ENCODE measurements around the gene SMURF2. TPM values are rescaled to one million over a fixed set of nuclear protein-coding genes. Genes with fewer than 3 reads are reported as not detected.
"Not testable (repeated sequence)": the region's sequence is repeated elsewhere in the genome, so short reads cannot be mapped to it uniquely, and the experiment has no call there.

Gene SMURF2
- total and polyA plus RNA-seq, 2 experiments from 2014 or later = 17.1 to 31.3 TPM

DNA sequence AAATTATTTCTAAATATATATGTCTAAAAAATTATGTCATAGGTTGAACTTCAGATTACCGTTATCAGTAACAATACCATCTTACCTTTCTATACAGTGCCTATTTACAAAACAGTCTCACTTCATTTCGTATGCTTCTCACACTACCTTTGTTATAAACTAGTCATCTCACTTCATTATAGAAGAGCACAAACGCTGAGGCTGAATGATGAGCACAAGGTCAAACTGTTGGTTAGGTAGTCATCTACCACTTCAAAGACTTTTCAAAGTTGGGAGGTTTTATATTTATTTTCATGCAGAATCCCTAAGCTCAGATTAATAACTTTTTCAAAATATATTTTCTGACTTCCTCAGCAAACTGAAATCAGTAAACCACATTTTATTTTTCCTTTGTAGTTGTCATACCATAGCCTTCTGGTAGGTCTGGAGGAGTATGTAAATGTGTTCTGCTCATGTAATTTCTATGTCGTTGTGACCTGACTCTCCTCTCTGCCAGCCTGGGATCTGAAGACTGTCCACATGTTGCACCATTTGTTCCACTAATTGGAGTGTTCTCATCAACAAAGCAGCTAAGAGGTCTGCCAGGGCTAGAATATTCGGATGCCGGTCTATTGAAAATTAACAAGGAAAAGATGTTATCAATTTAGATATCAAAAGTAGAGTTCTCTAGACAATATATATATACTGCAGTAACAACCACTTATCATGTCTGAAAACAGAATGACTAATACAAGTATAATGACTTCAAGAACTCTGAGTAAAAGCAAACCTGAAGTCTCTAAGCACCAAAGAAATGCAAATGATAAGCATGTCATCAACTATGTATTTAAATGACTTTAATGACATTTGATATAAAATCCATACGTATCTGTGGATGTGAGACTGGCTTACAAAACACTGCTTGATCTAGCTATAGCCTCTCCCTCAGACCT, 81.5 kb downstream of the SMURF2 start:
- no peaks in the 10 kb centered on the region for H4K20me1 ChIP-seq (ENCODE audit: insufficient read depth, poor library complexity, severe bottlenecking)
- no peak overlapping the region for H2AFZ ChIP-seq
- no peak for TF ChIP-seq EZH2phosphoT487 (IDR thresholded peaks at IDR 0.05; ENCODE audit: low read depth, severe bottlenecking, unreplicated experiment)
- TF ChIP-seq, protein P1, sequence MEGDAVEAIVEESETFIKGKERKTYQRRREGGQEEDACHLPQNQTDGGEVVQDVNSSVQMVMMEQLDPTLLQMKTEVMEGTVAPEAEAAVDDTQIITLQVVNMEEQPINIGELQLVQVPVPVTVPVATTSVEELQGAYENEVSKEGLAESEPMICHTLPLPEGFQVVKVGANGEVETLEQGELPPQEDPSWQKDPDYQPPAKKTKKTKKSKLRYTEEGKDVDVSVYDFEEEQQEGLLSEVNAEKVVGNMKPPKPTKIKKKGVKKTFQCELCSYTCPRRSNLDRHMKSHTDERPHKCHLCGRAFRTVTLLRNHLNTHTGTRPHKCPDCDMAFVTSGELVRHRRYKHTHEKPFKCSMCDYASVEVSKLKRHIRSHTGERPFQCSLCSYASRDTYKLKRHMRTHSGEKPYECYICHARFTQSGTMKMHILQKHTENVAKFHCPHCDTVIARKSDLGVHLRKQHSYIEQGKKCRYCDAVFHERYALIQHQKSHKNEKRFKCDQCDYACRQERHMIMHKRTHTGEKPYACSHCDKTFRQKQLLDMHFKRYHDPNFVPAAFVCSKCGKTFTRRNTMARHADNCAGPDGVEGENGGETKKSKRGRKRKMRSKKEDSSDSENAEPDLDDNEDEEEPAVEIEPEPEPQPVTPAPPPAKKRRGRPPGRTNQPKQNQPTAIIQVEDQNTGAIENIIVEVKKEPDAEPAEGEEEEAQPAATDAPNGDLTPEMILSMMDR (IDR thresholded peaks at IDR 0.05; ENCODE audit: poor library complexity) = no peak
- no peak for TF ChIP-seq EZH2 (IDR thresholded peaks at IDR 0.05; ENCODE audit: borderline replicate concordance)
- H3K9me2 ChIP-seq (replicated peaks; ENCODE audit: insufficient read depth) = no peaks in the 10 kb centered on the region
- no peaks in the 10 kb centered on the region for H3K4me1 ChIP-seq (ENCODE audit: insufficient read depth)
- no peak overlapping the region for H3K27ac ChIP-seq
- DNase-seq (ENCODE audit: low spot score) = no peak
- 93% methylated on average over 7 of the region's 7 CpGs for WGBS (ENCODE audit: low lambda C conversion rate, missing lambda C conversion rate)
- no peaks in the 10 kb centered on the region for H3K27me3 ChIP-seq
- H3K79me2 ChIP-seq = no peaks in the 10 kb centered on the region
- no peaks in the 10 kb centered on the region for H3K36me3 ChIP-seq (replicated peaks; ENCODE audit: insufficient read depth, low read depth)
- H3K4me3 ChIP-seq = no peak overlapping the region
- no peak overlapping the region for H3K4me2 ChIP-seq
- no peaks in the 10 kb centered on the region for H3K9me3 ChIP-seq (ENCODE audit: low read depth)

DNA sequence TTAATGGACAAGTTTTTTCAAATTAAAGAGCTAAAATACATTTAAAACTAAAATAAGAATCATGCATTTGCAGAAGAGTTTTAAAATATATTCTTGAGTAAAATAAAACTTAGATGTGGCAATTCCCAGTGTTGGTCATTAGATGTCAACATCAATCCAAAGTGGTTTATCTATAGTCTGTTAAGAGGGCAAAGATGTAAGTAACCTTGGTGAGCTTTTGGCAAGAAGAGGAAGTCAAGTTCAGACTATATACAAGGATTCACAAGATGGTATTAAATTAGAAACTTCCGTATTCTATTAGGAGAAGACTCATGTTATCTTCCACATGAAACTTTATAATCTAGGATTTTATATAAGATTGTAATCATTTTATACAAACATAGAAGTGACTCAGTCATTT, 82.2 kb downstream of the SMURF2 start:
- no peak overlapping the region for H2AFZ ChIP-seq
- H3K27ac ChIP-seq = no peak overlapping the region
- no peaks in the 10 kb centered on the region for H3K36me3 ChIP-seq (replicated peaks; ENCODE audit: insufficient read depth, low read depth)
- H4K20me1 ChIP-seq (ENCODE audit: insufficient read depth, poor library complexity, severe bottlenecking) = no peaks in the 10 kb centered on the region
- no peaks in the 10 kb centered on the region for H3K9me2 ChIP-seq (replicated peaks; ENCODE audit: insufficient read depth)
- H3K4me1 ChIP-seq (ENCODE audit: insufficient read depth) = no peaks in the 10 kb centered on the region
- 94% methylated on average over 1 of the region's 1 CpG for WGBS (ENCODE audit: low lambda C conversion rate, missing lambda C conversion rate)
- no peak overlapping the region for H3K4me2 ChIP-seq
- H3K4me3 ChIP-seq = no peak overlapping the region
- H3K79me2 ChIP-seq = no peaks in the 10 kb centered on the region
- TF ChIP-seq EZH2 (IDR thresholded peaks at IDR 0.05; ENCODE audit: borderline replicate concordance) (no peak), EZH2phosphoT487 (IDR thresholded peaks at IDR 0.05; ENCODE audit: low read depth, severe bottlenecking, unreplicated experiment) (no peak)
- TF ChIP-seq, protein P1 (IDR thresholded peaks at IDR 0.05; ENCODE audit: poor library complexity) = no peak
- DNase-seq (ENCODE audit: low spot score) = no peak
- no peaks in the 10 kb centered on the region for H3K9me3 ChIP-seq (ENCODE audit: low read depth)
- no peaks in the 10 kb centered on the region for H3K27me3 ChIP-seq

DNA sequence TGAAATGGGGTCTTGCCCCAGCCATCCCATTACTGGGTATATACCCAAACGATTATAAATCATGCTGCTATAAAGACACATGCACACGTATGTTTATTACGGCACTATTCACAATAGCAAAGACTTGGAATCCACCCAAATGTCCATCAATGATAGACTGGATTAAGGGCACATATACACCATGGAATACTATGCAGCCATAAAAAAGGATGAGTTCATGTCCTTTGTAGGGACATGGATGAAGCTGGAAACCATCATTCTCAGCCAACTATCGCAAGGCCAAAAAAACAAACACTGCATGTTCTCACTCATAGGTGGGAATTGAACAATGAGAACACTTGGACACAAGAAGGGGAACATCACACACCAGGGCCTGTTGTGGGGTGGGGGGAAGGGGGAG, 85.1 kb downstream of the SMURF2 start:
- H3K27ac ChIP-seq; H3K4me1 ChIP-seq (ENCODE audit: insufficient read depth); H3K4me3 ChIP-seq; H3K9me3 ChIP-seq (ENCODE audit: low read depth); DNase-seq (ENCODE audit: low spot score); H3K36me3 ChIP-seq (replicated peaks; ENCODE audit: insufficient read depth, low read depth); H3K4me2 ChIP-seq; H2AFZ ChIP-seq; H3K79me2 ChIP-seq; H3K27me3 ChIP-seq; H3K9me2 ChIP-seq (replicated peaks; ENCODE audit: insufficient read depth); H4K20me1 ChIP-seq (ENCODE audit: insufficient read depth, poor library complexity, severe bottlenecking): not testable (repeated sequence)
- WGBS (ENCODE audit: low lambda C conversion rate, missing lambda C conversion rate) = 98% methylated on average over 4 of the region's 4 CpGs

DNA sequence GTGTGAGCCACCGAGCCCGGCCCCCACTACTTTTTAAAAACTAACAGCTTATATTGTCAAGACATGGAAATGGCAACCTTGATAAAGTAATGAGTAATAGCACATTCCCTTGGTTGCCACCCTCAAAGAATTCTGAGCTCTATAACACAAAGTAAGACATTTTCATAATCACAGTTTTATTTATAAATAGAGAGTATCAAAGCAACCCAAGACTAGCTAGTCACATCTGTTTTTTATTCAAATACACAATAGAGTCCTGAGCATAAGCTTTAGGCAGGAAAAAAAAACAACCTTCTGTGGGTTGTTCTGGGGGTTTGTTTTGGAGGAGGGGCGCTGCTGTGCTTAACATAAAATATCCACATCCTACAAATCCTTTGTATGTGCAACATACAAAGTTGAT, 86.7 kb downstream of the SMURF2 start:
- Histone ChIP-seq H3K4me2 (no peak overlapping the region), H3K4me3 (no peak overlapping the region), H2AFZ (no peak overlapping the region), H3K27ac (no peak overlapping the region), H4K20me1 (ENCODE audit: insufficient read depth, poor library complexity, severe bottlenecking) (no peaks in the 10 kb centered on the region), H3K9me3 (ENCODE audit: low read depth) (no peaks in the 10 kb centered on the region), H3K79me2 (no peaks in the 10 kb centered on the region), H3K9me2 (replicated peaks; ENCODE audit: insufficient read depth) (no peaks in the 10 kb centered on the region), H3K4me1 (ENCODE audit: insufficient read depth) (no peaks in the 10 kb centered on the region), H3K36me3 (replicated peaks; ENCODE audit: insufficient read depth, low read depth) (no peaks in the 10 kb centered on the region), H3K27me3 (no peaks in the 10 kb centered on the region)
- no peak for DNase-seq (ENCODE audit: low spot score)
- WGBS (ENCODE audit: low lambda C conversion rate, missing lambda C conversion rate) = 96% methylated on average over 3 of the region's 3 CpGs
- TF ChIP-seq, protein P1 (IDR thresholded peaks at IDR 0.05; ENCODE audit: poor library complexity) = no peak
- TF ChIP-seq EZH2 (IDR thresholded peaks at IDR 0.05; ENCODE audit: borderline replicate concordance) (no peak), EZH2phosphoT487 (IDR thresholded peaks at IDR 0.05; ENCODE audit: low read depth, severe bottlenecking, unreplicated experiment) (no peak)

Measured in hepatocyte (in vitro differentiated cells).